GM23338 (cell line): Measurements from ENCODE around the gene C4orf36.

ENCODE experiments used
- CTCF ChIP-seq, 2 experiments: fragments of 200-600 bp in 1 of 2; sonication (generic) in 1 of 2; conservative IDR thresholded peaks; 2 replicates each; pipeline versions ENCODE4 v1.5.1 to v1.6.1; 2016 to 2017; ENCODE audit warnings: antibody characterized with exemption in 2 of 2, low read depth in 2 of 2, mild to moderate bottlenecking in 2 of 2, moderate library complexity in 1 of 2
- EZH2 ChIP-seq: fragments of 200-600 bp; sonication (generic); IDR thresholded peaks from one replicate; pipeline ENCODE4 v1.8.0; 2017; ENCODE audit warnings: antibody characterized with exemption, mild to moderate bottlenecking, low read depth; ENCODE audit not compliant: unreplicated experiment
- JUNB ChIP-seq: IDR thresholded peaks from one replicate; pipeline ENCODE4 v1.6.1; 2016; ENCODE audit warnings: antibody characterized with exemption; ENCODE audit not compliant: unreplicated experiment
- NANOG ChIP-seq: IDR thresholded peaks from 2 replicates; pipeline ENCODE4 v1.6.1; 2016; ENCODE audit warnings: antibody characterized with exemption, borderline replicate concordance
- POLR2AphosphoS5 ChIP-seq: IDR thresholded peaks from 2 replicates; pipeline ENCODE4 v1.6.1; 2016; ENCODE audit warnings: antibody characterized with exemption, low read depth

- TF ChIP-seq CTCF (conservative IDR thresholded peaks at IDR 0.05; ENCODE audit: low read depth in 2 of 2) (peak; percentile 6 to 46; a peak in 2 of 4 replicates), NANOG (no peak), EZH2 (no peak), JUNB (no peak), POLR2AphosphoS5 (no peak)
Observed at GRCh38 chr4:86878640-86879039, 13.6 kb downstream of the C4orf36 start.
